ENCODE data around the gene PRPS1.

- TF ChIP-seq CTCF (conservative IDR thresholded peaks at IDR 0.05; ENCODE audit: low read length) (no peak), EZH2phosphoT487 (IDR thresholded peaks at IDR 0.05; ENCODE audit: borderline replicate concordance, low read depth, low read length) (no peak)
These were observed 39.1 kb upstream of the PRPS1 start for GRCh38 chrX:107589243-107589642.
